GM19328 (cell line): Measurements from ENCODE around the gene TXNRD2.

Experiments used
- ATAC-seq: cut with Tn5 transposase; IDR thresholded peaks from one replicate; pipeline ENCODE4 v1.9.1; 2021; ENCODE audit warnings: mild to moderate bottlenecking, moderate library complexity; ENCODE audit not compliant: unreplicated experiment

The TXNRD2 gene

DNA sequence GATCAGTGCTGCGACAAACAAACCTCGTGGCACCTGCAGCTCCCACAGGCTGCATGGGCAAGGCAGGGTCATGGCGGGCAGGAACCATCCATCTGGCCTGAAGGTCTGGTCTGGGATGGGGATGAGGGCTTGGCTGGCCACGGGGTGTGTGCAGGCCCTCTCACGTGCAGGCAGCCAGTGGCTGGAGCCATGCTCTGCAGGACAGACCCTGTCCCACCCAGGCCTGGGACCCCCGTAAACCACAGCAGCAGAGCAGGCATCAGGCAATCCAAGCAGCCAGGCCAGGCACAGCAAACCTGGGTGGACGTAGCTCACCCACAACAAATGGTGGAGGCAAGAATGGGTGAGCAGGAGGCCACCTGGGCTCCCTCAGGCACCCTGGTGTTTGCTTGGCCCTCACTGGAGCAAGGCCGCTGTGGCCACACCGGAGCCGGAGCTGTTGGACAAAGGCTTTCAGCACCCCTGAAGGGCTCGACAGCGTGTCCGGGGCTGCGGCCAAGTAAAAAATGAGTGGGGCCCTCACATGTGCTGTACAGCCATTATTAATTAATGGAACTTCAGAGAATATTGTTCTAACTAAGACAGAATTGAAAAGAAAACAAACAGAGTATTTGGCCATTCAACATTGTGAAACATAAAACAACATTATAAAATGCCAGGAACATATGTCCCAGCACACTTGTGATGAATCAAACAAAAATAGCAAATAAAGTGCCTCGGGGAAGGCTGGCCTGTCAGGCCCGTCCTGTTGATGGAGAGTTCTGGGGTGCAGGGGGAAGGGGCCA, 63.0 kb downstream of the TXNRD2 start:
- ATAC-seq: no peak

GRCh38 chr22:19877626-19878339, 63.8 kb downstream of the TXNRD2 start:
- no peak for ATAC-seq

GRCh38 chr22:19876941-19877625, 64.5 kb downstream of the TXNRD2 start:
- no peak for ATAC-seq

DNA sequence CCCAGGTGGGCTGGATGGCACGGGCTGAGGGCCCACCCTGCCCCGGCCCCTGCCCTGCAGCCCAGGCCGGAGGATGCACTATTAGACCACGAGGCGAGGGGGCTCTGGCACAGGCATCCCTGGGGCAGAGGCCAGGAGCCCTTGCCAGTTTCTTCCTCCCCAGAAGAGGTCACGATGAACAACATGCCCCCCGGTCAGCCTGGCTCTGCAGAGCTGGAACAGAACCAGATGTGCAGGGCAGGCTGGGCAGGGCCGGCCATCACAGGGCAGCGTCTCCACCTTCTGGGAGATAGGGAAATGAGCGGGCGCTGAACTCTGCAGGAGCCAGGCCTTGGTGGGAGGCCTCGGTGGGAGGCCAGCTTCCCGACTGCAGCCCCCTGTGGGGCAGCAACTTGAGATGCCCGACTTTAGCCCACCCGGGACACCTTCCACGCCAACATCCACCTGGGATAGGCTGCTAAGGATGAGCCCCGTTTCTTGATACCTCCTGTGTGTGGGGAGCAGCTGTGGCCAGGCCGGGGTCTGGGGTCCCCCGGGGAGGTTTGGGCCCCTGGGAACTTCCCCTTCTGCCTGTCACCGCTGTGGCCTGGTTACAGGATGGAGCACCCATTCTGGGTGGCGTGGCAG, 65.2 kb downstream of the TXNRD2 start:
- no peak for ATAC-seq

DNA sequence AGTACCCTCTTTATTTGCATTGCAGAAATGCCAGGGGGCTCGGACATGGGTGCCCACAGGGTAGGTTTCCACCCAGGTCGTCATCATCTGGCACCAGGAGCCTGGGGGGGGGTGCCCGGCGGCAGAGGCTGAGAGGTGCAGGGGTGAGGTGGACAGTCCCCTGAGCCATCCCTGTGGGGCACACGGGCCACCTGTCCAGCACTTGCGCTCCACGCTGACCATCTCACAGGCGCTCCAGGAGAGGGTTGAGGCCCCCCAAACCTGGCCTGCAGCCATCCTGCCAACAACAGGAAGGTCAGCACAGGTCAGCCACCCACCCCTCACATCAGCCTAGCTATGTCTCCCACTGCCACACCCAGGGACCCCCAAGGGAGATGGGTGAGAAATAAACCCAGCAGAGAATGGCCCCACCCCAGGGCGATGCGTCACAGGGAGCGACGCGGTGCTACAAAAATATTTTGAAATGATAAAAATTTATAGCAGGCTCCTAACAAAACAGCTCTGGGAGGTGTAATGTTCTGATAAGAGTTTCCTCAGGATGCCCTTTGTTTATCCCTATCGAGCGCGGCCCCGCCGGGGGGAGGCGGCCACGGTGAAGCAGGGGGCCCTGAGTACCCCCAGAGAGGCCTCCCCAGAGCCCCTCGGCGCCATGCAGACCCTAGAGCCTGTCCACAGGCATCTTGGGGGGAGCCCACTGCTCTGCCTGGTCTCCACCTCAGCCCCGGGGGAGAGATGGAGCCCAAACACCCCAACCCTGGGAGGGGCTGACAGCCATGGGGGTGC, 65.9 kb downstream of the TXNRD2 start:
- no peak for ATAC-seq

GRCh38 chr22:19875061-19875530, 66.5 kb downstream of the TXNRD2 start:
- ATAC-seq: no peak

DNA sequence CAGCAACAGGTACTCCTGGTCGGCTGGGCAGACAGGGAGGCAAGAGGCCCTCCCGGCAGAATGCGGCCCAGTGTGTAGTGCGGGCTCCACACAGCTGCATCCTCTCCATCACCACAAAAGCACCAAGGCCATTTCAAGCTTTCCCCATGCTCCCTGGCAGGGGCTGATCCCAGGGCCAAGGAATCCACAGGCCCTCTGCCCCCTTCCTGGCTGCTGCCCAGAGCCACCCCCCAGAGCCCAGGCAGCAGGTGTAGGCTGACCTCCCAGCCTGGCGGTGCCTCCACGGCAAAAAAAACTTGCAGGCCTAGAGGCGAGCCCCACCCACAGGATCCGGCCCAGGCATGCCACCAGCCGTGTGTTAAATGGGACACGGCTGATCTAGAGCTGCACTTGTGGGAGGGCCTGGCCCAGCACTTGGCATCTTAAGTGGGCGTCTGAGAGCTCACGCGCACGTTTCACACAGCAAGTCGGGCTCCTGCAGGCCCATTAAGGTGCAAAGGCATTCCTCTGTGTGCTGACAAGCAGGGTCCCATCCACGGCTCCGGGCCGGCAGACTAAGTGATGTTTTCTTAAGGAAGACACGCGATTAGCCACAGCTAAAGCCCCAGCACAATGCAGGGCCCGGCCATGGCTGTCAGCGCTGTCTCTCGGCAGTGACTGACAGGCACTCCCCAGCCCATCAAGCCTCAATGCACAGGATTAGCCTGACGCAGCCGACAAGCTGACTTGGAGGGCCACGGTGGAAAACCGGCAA, 67.1 kb downstream of the TXNRD2 start:
- ATAC-seq: no peak

DNA sequence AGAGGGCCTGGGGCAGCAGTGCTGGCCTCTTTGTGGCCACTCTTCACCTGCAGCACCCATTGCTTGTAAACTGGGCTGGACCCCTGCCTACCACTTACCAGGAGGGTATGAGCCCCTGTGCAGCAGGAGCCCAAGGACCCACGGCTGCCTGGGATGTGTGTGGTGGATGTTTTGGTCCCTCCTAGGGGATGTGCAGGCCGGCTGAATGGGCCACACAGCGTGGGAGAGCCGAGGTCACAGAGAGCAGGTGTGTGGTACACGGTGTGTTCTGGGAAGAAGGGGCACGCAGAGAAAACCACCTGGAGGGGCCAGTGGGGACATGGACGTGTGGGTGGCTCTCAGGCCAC, 67.7 kb downstream of the TXNRD2 start:
- no peak for ATAC-seq

- ATAC-seq: no peak
Observed at GRCh38 chr22:19873138-19873959, 68.3 kb downstream of the TXNRD2 start.

- no peak for ATAC-seq
Observed at GRCh38 chr22:19872779-19873137, 68.9 kb downstream of the TXNRD2 start.

GRCh38 chr22:19871845-19872778, 69.5 kb downstream of the TXNRD2 start:
- no peak for ATAC-seq

DNA sequence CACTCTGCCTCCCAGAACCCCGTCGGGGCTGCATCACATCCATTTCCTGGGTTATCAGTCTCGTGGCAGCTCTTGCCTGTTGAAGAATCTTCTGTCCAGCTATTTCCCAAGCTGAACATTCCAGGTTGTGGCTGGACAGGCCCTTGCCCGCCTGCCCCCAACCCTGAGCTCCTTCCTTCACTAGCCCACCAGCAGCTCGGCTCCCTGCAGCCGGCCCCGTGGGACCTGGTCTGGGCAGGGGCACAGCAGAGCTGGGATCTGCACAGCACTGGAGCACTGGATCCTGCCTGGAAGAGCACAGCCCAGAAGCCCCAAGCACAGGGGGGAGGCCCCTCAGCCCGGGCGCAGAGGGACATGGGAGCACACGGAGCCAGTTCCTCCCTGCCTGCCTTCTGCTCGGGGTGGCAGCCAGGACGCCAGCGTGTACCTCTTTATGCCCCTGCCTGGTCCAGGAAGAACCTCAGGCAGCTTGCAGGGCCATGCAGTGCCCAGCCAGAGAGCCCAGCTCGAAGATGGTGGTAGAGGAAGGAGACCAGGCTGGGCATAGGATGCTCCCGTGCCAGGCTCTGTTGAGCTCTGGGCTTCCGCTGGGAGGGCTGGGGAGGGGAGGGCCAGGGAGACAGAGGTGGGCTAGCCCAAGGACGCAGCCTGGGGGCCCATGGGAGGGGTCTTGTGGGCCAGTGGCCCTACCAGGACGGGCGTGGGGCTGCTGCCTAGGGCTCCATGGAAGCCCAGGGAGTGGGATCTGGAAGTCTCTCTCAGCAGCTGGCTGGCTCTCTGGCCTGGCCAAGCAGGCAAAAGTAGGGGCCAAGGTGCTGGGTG, 70.4 kb downstream of the TXNRD2 start:
- no peak for ATAC-seq

DNA sequence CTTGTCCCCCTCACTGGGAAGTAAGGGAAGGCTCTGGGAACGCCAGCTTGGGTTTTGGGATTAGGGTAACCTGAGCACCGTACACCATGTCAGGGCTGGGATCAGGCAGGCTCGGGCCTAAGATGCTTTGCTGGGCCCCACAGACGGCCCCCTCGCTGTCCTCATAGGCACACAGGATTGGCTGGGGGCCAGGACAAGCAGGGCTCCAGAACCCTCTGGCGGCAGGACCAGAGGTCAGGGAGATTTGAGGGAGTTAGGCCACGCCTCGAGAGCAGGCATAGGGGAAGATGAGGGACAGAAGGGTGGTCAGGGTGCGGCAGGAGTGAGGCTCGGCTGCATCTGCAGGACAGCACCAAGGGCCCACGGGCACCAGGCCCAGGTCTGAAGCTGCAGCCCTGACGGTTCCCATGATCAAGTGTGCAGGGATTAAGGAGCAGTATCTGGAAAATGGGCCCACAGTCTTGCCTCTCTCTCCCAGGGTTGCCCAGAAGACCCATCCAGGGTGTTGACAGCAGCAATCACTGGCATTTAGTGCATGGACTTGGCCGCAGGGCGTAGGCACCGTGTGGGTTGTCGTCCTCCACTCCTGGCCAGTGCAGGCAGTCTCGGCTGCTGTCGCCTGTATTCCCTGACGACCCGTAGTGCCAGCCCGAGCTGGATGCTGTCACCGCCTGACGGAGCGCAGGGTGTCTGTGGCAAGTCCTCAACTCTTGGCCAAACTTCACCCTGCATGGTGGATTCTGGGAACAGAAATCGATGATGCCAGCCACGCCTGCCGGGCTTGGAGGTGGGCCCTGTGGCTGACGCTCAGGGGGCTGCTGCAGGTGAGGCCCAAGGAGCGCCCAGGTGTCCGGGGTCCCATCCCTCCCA, 71.2 kb downstream of the TXNRD2 start:
- no peak for ATAC-seq

DNA sequence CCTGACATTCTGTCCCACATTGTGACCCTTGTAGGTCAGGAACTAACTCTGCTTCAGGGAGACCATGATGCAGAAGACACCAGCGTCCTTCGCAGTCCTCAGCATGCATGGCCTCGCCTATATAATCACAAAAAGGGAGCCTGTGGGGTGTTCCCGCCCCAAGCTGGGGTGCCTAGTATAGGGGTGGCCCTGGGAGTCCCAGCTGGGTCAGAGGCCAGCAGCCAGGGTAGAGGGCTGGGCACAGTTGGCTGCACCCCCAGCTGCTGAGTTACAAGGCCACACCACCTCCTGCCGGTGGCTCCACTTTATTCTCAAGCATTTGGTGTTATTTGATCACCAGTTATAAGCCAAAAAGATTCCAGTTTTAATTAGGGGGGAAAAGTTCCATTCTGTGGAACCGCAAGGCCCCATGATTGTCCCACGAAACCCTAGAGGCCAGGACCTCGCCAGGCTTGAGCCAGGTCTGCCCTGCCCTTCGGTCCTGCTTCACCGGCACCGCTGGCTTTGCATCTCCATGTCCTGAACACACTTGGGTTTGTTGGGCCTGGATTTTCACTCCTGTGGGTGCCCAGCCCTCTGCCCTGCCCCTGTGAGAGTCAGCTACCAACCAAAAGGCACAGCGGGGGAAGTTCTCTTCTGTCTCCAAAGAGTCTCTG, 72.0 kb downstream of the TXNRD2 start:
- no peak for ATAC-seq

DNA sequence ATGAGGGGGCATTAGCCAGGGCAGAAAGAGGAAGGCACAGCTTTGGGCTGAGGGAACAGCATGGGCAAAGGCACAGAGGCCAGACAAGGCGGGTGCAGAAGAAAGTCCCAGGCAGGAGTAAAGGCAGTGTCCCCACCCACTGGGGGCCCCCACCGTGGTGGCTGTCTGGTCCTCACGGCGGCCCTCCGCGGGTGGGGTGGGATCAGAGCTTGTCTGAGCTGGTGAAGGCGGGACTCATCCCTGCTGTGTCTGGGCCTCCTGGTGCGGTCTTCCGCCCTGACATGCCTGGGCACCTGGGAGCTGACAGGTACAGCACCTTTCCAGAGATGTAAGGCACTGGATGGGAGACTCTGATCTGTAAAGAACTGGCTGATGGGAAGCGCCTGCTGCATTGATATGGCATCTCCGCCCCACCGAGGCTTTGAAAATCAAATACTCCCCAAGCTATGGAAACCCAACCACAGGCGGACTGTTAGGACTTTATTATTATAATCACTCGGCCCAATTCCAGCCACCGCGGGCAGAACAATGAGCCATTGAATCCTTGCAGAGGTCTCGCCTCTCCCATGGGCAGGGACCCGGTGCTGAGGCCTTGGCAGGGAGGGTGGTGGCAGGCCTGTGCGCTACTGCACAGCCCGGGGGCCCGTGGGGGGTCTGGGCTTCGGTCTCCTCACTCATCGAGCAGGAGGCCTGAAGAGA, 72.7 kb downstream of the TXNRD2 start:
- no peak for ATAC-seq
